ENCODE data around the gene BANK1.

BANK1 gene

GRCh38 chr4:101761405-101761804 is 29.1 kb upstream of the BANK1 start:
- Histone ChIP-seq H3K79me2 (ENCODE audit: insufficient read depth, low read length) (no peaks in the 10 kb centered on the region), H4K20me1 (ENCODE audit: insufficient read depth, low read length) (no peaks in the 10 kb centered on the region), H3K9me3 (ENCODE audit: insufficient read depth, low read length, severe bottlenecking) (no peaks in the 10 kb centered on the region), H2AFZ (ENCODE audit: low read depth, low read length) (no peak overlapping the region), H3K27me3 (ENCODE audit: insufficient read depth, low read length, poor library complexity) (no peaks in the 10 kb centered on the region), H3K4me1 (ENCODE audit: insufficient read depth, low read length) (no peaks in the 10 kb centered on the region), H3K9ac (ENCODE audit: low read depth, low read length) (no peak overlapping the region), H3K4me3 (ENCODE audit: low read depth in 1 of 2, low read length in 2 of 2) (no peak overlapping the region), H3K36me3 (ENCODE audit: insufficient read depth, low read length) (no peaks in the 10 kb centered on the region), H3K4me2 (ENCODE audit: insufficient read depth, low read length) (no peak overlapping the region), H3K27ac (ENCODE audit: low read length) (no peak overlapping the region)
- ATAC-seq (ENCODE audit: insufficient read depth, low read depth) = no peak
- DNase-seq = no peak
- TF ChIP-seq EZH2 (IDR thresholded peaks at IDR 0.05; ENCODE audit: borderline replicate concordance, low read depth, low read length, severe bottlenecking) = no peak
- TF ChIP-seq CTCF (IDR thresholded peaks at IDR 0.05; ENCODE audit: borderline replicate concordance, extremely low read depth, low read length, poor library complexity, severe bottlenecking) = no peak

- H3K4me1 ChIP-seq (ENCODE audit: insufficient read depth, low read length) = no peaks in the 10 kb centered on the region
These were observed 28.5 kb upstream of the BANK1 start for GRCh38 chr4:101762025-101762424.

GRCh38 chr4:101762534-101762933 is 28.0 kb upstream of the BANK1 start:
- Histone ChIP-seq H2AFZ (ENCODE audit: low read depth, low read length) (0 out of 2 replicates have a peak overlapping the region, but pooled peaks have one; percentile 22), H3K9me3 (ENCODE audit: insufficient read depth, low read length, severe bottlenecking) (no peaks in the 10 kb centered on the region), H3K27me3 (ENCODE audit: insufficient read depth, low read length, poor library complexity) (no peaks in the 10 kb centered on the region), H3K4me3 (ENCODE audit: low read depth in 1 of 2, low read length in 2 of 2) (no peak overlapping the region), H4K20me1 (ENCODE audit: insufficient read depth, low read length) (no peaks in the 10 kb centered on the region), H3K9ac (ENCODE audit: low read depth, low read length) (no peak overlapping the region), H3K4me1 (ENCODE audit: insufficient read depth, low read length) (no peaks in the 10 kb centered on the region), H3K4me2 (ENCODE audit: insufficient read depth, low read length) (no peak overlapping the region), H3K79me2 (ENCODE audit: insufficient read depth, low read length) (no peaks in the 10 kb centered on the region), H3K36me3 (ENCODE audit: insufficient read depth, low read length) (no peaks in the 10 kb centered on the region), H3K27ac (ENCODE audit: low read length) (no peak overlapping the region)
- no peak for ATAC-seq (ENCODE audit: insufficient read depth, low read depth)
- DNase-seq = no peak
- TF ChIP-seq CTCF (IDR thresholded peaks at IDR 0.05; ENCODE audit: borderline replicate concordance, extremely low read depth, low read length, poor library complexity, severe bottlenecking) (no peak), EZH2 (IDR thresholded peaks at IDR 0.05; ENCODE audit: borderline replicate concordance, low read depth, low read length, severe bottlenecking) (no peak)

More at GRCh38 chr4:101762025-101762424, 28.5 kb upstream of the BANK1 start:
- TF ChIP-seq CTCF (IDR thresholded peaks at IDR 0.05; ENCODE audit: borderline replicate concordance, extremely low read depth, low read length, poor library complexity, severe bottlenecking) = no peak
- no peak for TF ChIP-seq EZH2 (IDR thresholded peaks at IDR 0.05; ENCODE audit: borderline replicate concordance, low read depth, low read length, severe bottlenecking)
- H3K27me3 ChIP-seq (ENCODE audit: insufficient read depth, low read length, poor library complexity) = no peaks in the 10 kb centered on the region
- H3K9me3 ChIP-seq (ENCODE audit: insufficient read depth, low read length, severe bottlenecking) = no peaks in the 10 kb centered on the region
- H3K79me2 ChIP-seq (ENCODE audit: insufficient read depth, low read length) = no peaks in the 10 kb centered on the region
- H3K4me3 ChIP-seq (ENCODE audit: low read depth in 1 of 2, low read length in 2 of 2) = no peak overlapping the region
- no peak overlapping the region for H3K27ac ChIP-seq (ENCODE audit: low read length)
- H3K9ac ChIP-seq (ENCODE audit: low read depth, low read length) = no peak overlapping the region
- no peak for DNase-seq
- no peaks in the 10 kb centered on the region for H4K20me1 ChIP-seq (ENCODE audit: insufficient read depth, low read length)
- H3K4me2 ChIP-seq (ENCODE audit: insufficient read depth, low read length) = no peak overlapping the region
- no peaks in the 10 kb centered on the region for H3K36me3 ChIP-seq (ENCODE audit: insufficient read depth, low read length)
- ATAC-seq (ENCODE audit: insufficient read depth, low read depth) = no peak
- no peak overlapping the region for H2AFZ ChIP-seq (ENCODE audit: low read depth, low read length)

- Histone ChIP-seq H2AFZ (ENCODE audit: low read depth, low read length) (no peak overlapping the region), H3K36me3 (ENCODE audit: insufficient read depth, low read length) (no peaks in the 10 kb centered on the region), H3K27ac (ENCODE audit: low read length) (no peak overlapping the region), H3K79me2 (ENCODE audit: insufficient read depth, low read length) (no peaks in the 10 kb centered on the region), H3K4me1 (ENCODE audit: insufficient read depth, low read length) (no peaks in the 10 kb centered on the region), H3K9ac (ENCODE audit: low read depth, low read length) (no peak overlapping the region), H3K9me3 (ENCODE audit: insufficient read depth, low read length, severe bottlenecking) (no peaks in the 10 kb centered on the region), H3K4me2 (ENCODE audit: insufficient read depth, low read length) (no peak overlapping the region), H4K20me1 (ENCODE audit: insufficient read depth, low read length) (no peaks in the 10 kb centered on the region), H3K27me3 (ENCODE audit: insufficient read depth, low read length, poor library complexity) (no peaks in the 10 kb centered on the region), H3K4me3 (ENCODE audit: low read depth in 1 of 2, low read length in 2 of 2) (no peak overlapping the region)
- TF ChIP-seq EZH2 (IDR thresholded peaks at IDR 0.05; ENCODE audit: borderline replicate concordance, low read depth, low read length, severe bottlenecking) (no peak), CTCF (IDR thresholded peaks at IDR 0.05; ENCODE audit: borderline replicate concordance, extremely low read depth, low read length, poor library complexity, severe bottlenecking) (no peak)
- no peak for ATAC-seq (ENCODE audit: insufficient read depth, low read depth)
- no peak for DNase-seq
These were observed 27.0 kb upstream of the BANK1 start for GRCh38 chr4:101763576-101763975.
